GM12878 (cell line): Measurements from ENCODE around the gene RPL12. TPM values are rescaled to one million over a fixed set of nuclear protein-coding genes. Genes with fewer than 3 reads are reported as not detected.

Experiments used
- ATAC-seq: fragments of 200-7000 bp; cut with Tn5 transposase; 3 replicates; pipeline ENCODE4 v1.9.1; 2020; ENCODE audit warnings: mild to moderate bottlenecking, moderate library complexity
- BruUV-seq: library from RNA; stranded (reverse); fragments of 400-500 nt; replicated peaks from 2 replicates; lab custom pipeline; 2021; lab: Mats Ljungman, UMichigan
- CTCF ChIA-PET: fragments of 300-600 bp; sonication (Branson Sonifier 250); formaldehyde crosslinking; extraction: SDS; loops from one replicate; lab custom pipeline; 2021; ENCODE audit warnings: inconsistent platforms; lab: Yijun Ruan, JAX
- POLR2A ChIA-PET: fragments of 350-600 bp; formaldehyde crosslinking; extraction: SDS; loops from one replicate; lab custom pipeline; 2021; ENCODE audit warnings: inconsistent platforms; lab: Charles Lee
- RAD21 ChIA-PET: fragments of 300-600 bp; sonication (Branson Sonifier 250); formaldehyde crosslinking; loops from one replicate; lab custom pipeline; 2023; ENCODE audit warnings: antibody characterized with exemption; ENCODE audit not compliant: unreplicated experiment; lab: Charles Lee
- SMC1A ChIA-PET: fragments of 300-600 bp; sonication (Branson Sonifier 250); formaldehyde crosslinking; loops from one replicate; lab custom pipeline; 2023; ENCODE audit not compliant: unreplicated experiment, uncharacterized antibody; lab: Charles Lee
- DNase-seq: peaks from one replicate; pipeline ENCODE4 v3.0.0-alpha.2; 2011; ENCODE audit warnings: low read depth, low spot score
- FAIRE-seq: peaks from 3 replicates; lab custom pipeline; 2011; peaks lifted over from hg19 to GRCh38; lab: Jason Lieb, UNC
- H2AFZ ChIP-seq: 2 replicates; pipeline ENCODE4 v1.6.0; 2011; ENCODE audit warnings: low read depth, low read length, control low read depth; ENCODE audit not compliant: control insufficient read depth
- H3K27ac ChIP-seq: 2 replicates; pipeline ENCODE4 v1.5.1; 2011; ENCODE audit warnings: control low read depth; ENCODE audit not compliant: control insufficient read depth, insufficient read depth
- H3K27me3 ChIP-seq, 2 experiments: replicated peaks in 1 of 2; 2 replicates each; pipeline versions ENCODE4 v1.6.0 to v1.6.1; 2011; ENCODE audit warnings: low read length in 1 of 2; ENCODE audit not compliant: control insufficient read depth in 2 of 2, insufficient read depth in 2 of 2
- H3K36me3 ChIP-seq, 2 experiments: 2 replicates each; pipeline ENCODE4 v1.5.1; 2011; ENCODE audit warnings: low read length in 1 of 2; ENCODE audit not compliant: control insufficient read depth in 2 of 2, insufficient read depth in 2 of 2
- H3K4me1 ChIP-seq: 2 replicates; pipeline ENCODE4 v1.6.1; 2011; ENCODE audit warnings: mild to moderate bottlenecking, low read length, moderate library complexity, mixed read lengths; ENCODE audit not compliant: control insufficient read depth, insufficient read depth
- H3K4me2 ChIP-seq: 2 replicates; pipeline ENCODE4 v1.6.0; 2011; ENCODE audit warnings: control low read depth; ENCODE audit not compliant: control insufficient read depth, insufficient read depth
- H3K4me3 ChIP-seq: fragments of 200-600 bp; sonication (generic); 2 replicates; pipeline ENCODE4 v1.5.1; 2016
- H3K79me2 ChIP-seq: 2 replicates; pipeline ENCODE4 v1.6.0; 2011; ENCODE audit warnings: low read length; ENCODE audit not compliant: control insufficient read depth, insufficient read depth
- H3K9ac ChIP-seq: 2 replicates; pipeline ENCODE4 v1.8.0; 2011; ENCODE audit warnings: low read length, control low read depth, mixed read lengths; ENCODE audit not compliant: control insufficient read depth, insufficient read depth
- H3K9me3 ChIP-seq: replicated peaks from 3 replicates; pipeline ENCODE4 v1.5.1; 2011; ENCODE audit warnings: mild to moderate bottlenecking, low read length; ENCODE audit not compliant: control insufficient read depth, insufficient read depth
- H4K20me1 ChIP-seq: 2 replicates; pipeline ENCODE4 v1.6.0; 2011; ENCODE audit not compliant: control insufficient read depth, insufficient read depth
- CHD1 ChIP-seq: IDR thresholded peaks from 2 replicates; pipeline ENCODE4 v1.6.1; 2012; ENCODE audit warnings: low read depth, low read length, improper control_type of control experiment
- HDGF ChIP-seq: fragments of 450-650 bp; IDR thresholded peaks from 2 replicates; pipeline ENCODE4 v1.6.1; 2016; ENCODE audit warnings: antibody characterized with exemption
- IKZF1 ChIP-seq: fragments of 450-650 bp; conservative IDR thresholded peaks from 2 replicates; pipeline ENCODE4 v1.6.1; 2017; ENCODE audit warnings: antibody characterized with exemption, mild to moderate bottlenecking
- IRF3 ChIP-seq: fragments of 450-650 bp; IDR thresholded peaks from 2 replicates; pipeline ENCODE4 v1.6.1; 2014; ENCODE audit warnings: mild to moderate bottlenecking
- MTA2 ChIP-seq: fragments of 450-650 bp; IDR thresholded peaks from 2 replicates; pipeline ENCODE4 v1.6.1; 2016; ENCODE audit warnings: low read depth, mild to moderate bottlenecking, moderate library complexity
- POLR2A ChIP-seq: IDR thresholded peaks from 2 replicates; pipeline ENCODE4 v1.6.1; 2011; ENCODE audit warnings: low read depth, mild to moderate bottlenecking, low read length
- PRDM15 ChIP-seq: fragments of 450-650 bp; formaldehyde crosslinking; IDR thresholded peaks from 2 replicates; pipeline ENCODE4 v1.4.0; 2020; ENCODE audit warnings: mild to moderate bottlenecking, moderate library complexity
- RELB ChIP-seq: fragments of 450-650 bp; IDR thresholded peaks from 2 replicates; pipeline ENCODE4 v1.6.1; 2017; ENCODE audit warnings: low read depth, mild to moderate bottlenecking, moderate library complexity
- REST ChIP-seq: IDR thresholded peaks from 2 replicates; pipeline ENCODE4 v1.6.1; 2012; ENCODE audit warnings: mild to moderate bottlenecking, low read depth, low read length
- RUNX3 ChIP-seq: IDR thresholded peaks from 2 replicates; pipeline ENCODE4 v1.6.1; 2012; ENCODE audit warnings: low read length, inconsistent platforms
- SMAD1 ChIP-seq: fragments of 450-650 bp; IDR thresholded peaks from 2 replicates; pipeline ENCODE4 v1.6.1; 2018; ENCODE audit warnings: mild to moderate bottlenecking, low read depth; ENCODE audit not compliant: partially characterized antibody
- SMAD5 ChIP-seq: IDR thresholded peaks from 2 replicates; pipeline ENCODE4 v1.6.1; 2016; ENCODE audit warnings: antibody characterized with exemption, low read depth
- SMARCA5 ChIP-seq: fragments of 450-650 bp; IDR thresholded peaks from 2 replicates; pipeline ENCODE4 v1.6.1; 2017; ENCODE audit warnings: mild to moderate bottlenecking
- SPI1 ChIP-seq: IDR thresholded peaks from 2 replicates; pipeline ENCODE4 v1.6.1; 2011; ENCODE audit warnings: low read depth, mild to moderate bottlenecking, low read length, moderate library complexity, borderline replicate concordance; ENCODE audit not compliant: insufficient read depth
- TAF1 ChIP-seq: IDR thresholded peaks from 2 replicates; pipeline ENCODE4 v1.6.1; 2011; ENCODE audit warnings: mild to moderate bottlenecking, low read depth, low read length, borderline replicate concordance
- ZSCAN29 ChIP-seq: fragments of 450-650 bp; IDR thresholded peaks from 2 replicates; pipeline ENCODE4 v1.6.1; 2017; ENCODE audit warnings: mild to moderate bottlenecking, moderate library complexity
- ZZZ3 ChIP-seq: IDR thresholded peaks from 2 replicates; pipeline ENCODE4 v1.6.1; 2011; ENCODE audit warnings: low read depth; ENCODE audit not compliant: control insufficient read depth, insufficient read length
- WGBS: methylation state at CpG from one replicate; pipeline ENCODE4 v1.1.6; 2016; ENCODE audit warnings: low lambda C conversion rate; ENCODE audit not compliant: insufficient replicate concordance, insufficient coverage; ENCODE audit errors: missing lambda C conversion rate; 5-methylcytosine and 5-hydroxymethylcytosine counted together
- in situ Hi-C: fragments of 300-500 bp; cut with MboI; formaldehyde crosslinking; loops from 9 replicates; pipeline ENCODE4 v1.14.3; 2018; ENCODE audit warnings: mixed read lengths
- intact Hi-C: fragments of 100-400 bp; cut with micrococcal nuclease; formaldehyde crosslinking; loops from one replicate; pipeline ENCODE4 v1.14.2; 2022; ENCODE audit not compliant: unreplicated experiment
- polyA plus RNA-seq, 11 experiments: library from polyadenylated mRNA; depleted of rRNA in 4 of 11; unstranded in 6 of 11; stranded (reverse) in 5 of 11; fragments of >200 nt; fragmentation: Nextera tagmentation in 4 of 11; fragmentation: Illumina TruSeq in 1 of 11; extraction: Ambion mirVana in 4 of 11; extraction: Trizol in 1 of 11; gene quantifications; 1 replicate in 1 of 11; 2 replicates in 10 of 11; pipeline versions ENCODE4 v1.2.1 to v1.2.3, GENCODE V29; 2011 to 2016; ENCODE audit warnings: inconsistent platforms in 2 of 11, missing spikeins in 2 of 11, low read depth in 1 of 11
- total RNA-seq, 4 experiments: library from RNA; depleted of rRNA in 3 of 4; stranded (reverse); fragments of >200 nt in 3 of 4; fragmentation: Illumina TruSeq in 1 of 4; extraction: Trizol in 1 of 4; gene quantifications; 2 replicates each; pipeline versions ENCODE4 v1.2.1 to v1.2.3, GENCODE V29; 2013 to 2021

The RPL12 gene
- total and polyA plus RNA-seq, 10 of the 15 experiments (the other 5 are each of a cell fraction or from before 2014, with no cell fraction given): 961 to 5,544 (median 2,858) TPM

GRCh38 chr9:127415657-127416056, 35.5 kb downstream of the RPL12 start:
- H3K36me3 ChIP-seq: no peaks in the 10 kb centered on the region
- no peak for FAIRE-seq
- H2AFZ ChIP-seq: no peak overlapping the region
- DNase-seq: no peak
- no peak overlapping the region for H3K9ac ChIP-seq
- ChIA-PET RAD21 (no interaction called here), CTCF (interaction anchor here (0.9 to 1.3 kb wide), 4 partner anchors 19 to 201 kb away, joined by 3 read pairs; partner anchors contain the start of gene SLC2A8), SMC1A (no interaction called here), POLR2A (no interaction called here)
- no peak overlapping the region for H3K4me3 ChIP-seq
- intact Hi-C loops (no loop called here), in situ Hi-C loops (no loop called here)
- H3K79me2 ChIP-seq: no peaks in the 10 kb centered on the region
- BruUV-seq: no TSS peak
- H4K20me1 ChIP-seq: no peaks in the 10 kb centered on the region
- H3K9me3 ChIP-seq: no peaks in the 10 kb centered on the region
- no peak overlapping the region for H3K27ac ChIP-seq
- ATAC-seq: no peak
- no peaks in the 10 kb centered on the region for H3K4me1 ChIP-seq
- H3K4me2 ChIP-seq: no peak overlapping the region
- 96% methylated on average over 1 of the region's 1 CpG for WGBS
- H3K27me3 ChIP-seq: no peaks in the 10 kb centered on the region
- TF ChIP-seq IRF3: no peak
- no peak for TF ChIP-seq SMAD5
- no peak for TF ChIP-seq MTA2
- TF ChIP-seq ZZZ3: no peak
- TF ChIP-seq TAF1: no peak
- no peak for TF ChIP-seq RELB
- no peak for TF ChIP-seq HDGF
- no peak for TF ChIP-seq REST
- no peak for TF ChIP-seq ZSCAN29
- TF ChIP-seq PRDM15 (CRISPR knock-in tag): no peak
- TF ChIP-seq CHD1: no peak
- no peak for TF ChIP-seq RUNX3
- TF ChIP-seq SPI1: no peak
- TF ChIP-seq POLR2A: no peak
- TF ChIP-seq IKZF1: no peak
- no peak for TF ChIP-seq SMARCA5
- TF ChIP-seq SMAD1: no peak
